ENCODE results near the gene EFL1. TPM values are rescaled to one million over a fixed set of nuclear protein-coding genes. Genes with fewer than 3 reads are reported as not detected.
"Not testable (repeated sequence)": the region's sequence is repeated elsewhere in the genome, so short reads cannot be mapped to it uniquely, and the experiment has no call there.

The EFL1 gene
- total RNA-seq = 10 to 100 TPM; 23.7 to 25.6 TPM

DNA sequence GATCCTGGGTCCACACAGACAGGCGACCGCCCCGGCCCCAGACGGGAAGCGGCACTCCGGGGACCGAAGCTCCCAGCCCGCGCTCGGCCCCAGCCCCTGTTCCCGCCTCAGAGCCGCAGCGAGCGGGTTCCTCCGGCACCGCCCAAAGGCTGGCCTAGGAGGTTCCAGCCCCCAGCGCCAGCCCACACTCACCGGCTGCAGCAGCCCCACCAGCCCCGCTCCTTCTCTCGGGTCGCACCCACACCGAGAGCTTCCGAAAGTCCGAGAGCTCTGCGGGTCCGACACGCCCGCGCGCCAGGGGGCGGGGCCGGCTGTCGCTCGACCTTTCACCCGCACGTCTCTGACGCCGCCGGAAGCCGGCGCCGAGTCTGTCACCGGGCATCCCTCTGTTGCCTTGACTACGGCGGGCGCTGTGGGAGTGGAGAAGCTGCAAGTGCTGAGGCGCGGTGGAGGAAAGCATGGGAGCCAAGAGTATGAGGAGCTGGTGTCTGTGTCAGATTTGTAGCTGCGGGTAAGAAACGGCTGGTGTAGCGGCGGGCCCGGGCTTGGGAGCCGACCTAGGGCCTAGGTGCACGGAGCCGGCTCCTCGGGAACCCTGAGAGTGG lies at the start of gene EFL1, which contains the start of gene SAXO2:
EFL1 (minus strand) TSS at position 313 of the 605 bp plus-strand sequence. CDS start 956 bp downstream, outside the sequence.
SAXO2 (plus strand) TSS at position 397 of the 605 bp plus-strand sequence; CDS start at position 459, 62 bp downstream.
- Mint-ChIP-seq H3K36me3 (ENCODE audit: low read depth) (peaks cover 9% of the 10 kb centered on the region), H3K27me3 (no peaks in the 10 kb centered on the region), H3K27ac (peak within 1 kb of the TSS; percentile 91), H3K4me3 (peak within 1 kb of the TSS; percentile 87), H3K9me3 (no peaks in the 10 kb centered on the region), H3K4me1 (ENCODE audit: low read depth) (peaks cover 27% of the 10 kb centered on the region)
- ChIA-PET CTCF (interaction anchor here (1.2 kb wide), 1 partner anchor 268 kb away, joined by 4 read pairs; no protein-coding TSS in a partner anchor), POLR2A (interaction anchor here (0.9 kb wide), 1 partner anchor 15 kb away, joined by 4 read pairs; no protein-coding TSS in a partner anchor)
- peak; percentile 97 for DNase-seq
- ATAC-seq = peak; percentile 92
- TF ChIP-seq, protein P1, sequence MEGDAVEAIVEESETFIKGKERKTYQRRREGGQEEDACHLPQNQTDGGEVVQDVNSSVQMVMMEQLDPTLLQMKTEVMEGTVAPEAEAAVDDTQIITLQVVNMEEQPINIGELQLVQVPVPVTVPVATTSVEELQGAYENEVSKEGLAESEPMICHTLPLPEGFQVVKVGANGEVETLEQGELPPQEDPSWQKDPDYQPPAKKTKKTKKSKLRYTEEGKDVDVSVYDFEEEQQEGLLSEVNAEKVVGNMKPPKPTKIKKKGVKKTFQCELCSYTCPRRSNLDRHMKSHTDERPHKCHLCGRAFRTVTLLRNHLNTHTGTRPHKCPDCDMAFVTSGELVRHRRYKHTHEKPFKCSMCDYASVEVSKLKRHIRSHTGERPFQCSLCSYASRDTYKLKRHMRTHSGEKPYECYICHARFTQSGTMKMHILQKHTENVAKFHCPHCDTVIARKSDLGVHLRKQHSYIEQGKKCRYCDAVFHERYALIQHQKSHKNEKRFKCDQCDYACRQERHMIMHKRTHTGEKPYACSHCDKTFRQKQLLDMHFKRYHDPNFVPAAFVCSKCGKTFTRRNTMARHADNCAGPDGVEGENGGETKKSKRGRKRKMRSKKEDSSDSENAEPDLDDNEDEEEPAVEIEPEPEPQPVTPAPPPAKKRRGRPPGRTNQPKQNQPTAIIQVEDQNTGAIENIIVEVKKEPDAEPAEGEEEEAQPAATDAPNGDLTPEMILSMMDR (IDR thresholded peaks at IDR 0.05) = no peak
- intact Hi-C loops (cut with micrococcal nuclease) = loop anchor here (10.0 kb wide), 1 partner anchor 72 kb away; no protein-coding TSS in a partner anchor

DNA sequence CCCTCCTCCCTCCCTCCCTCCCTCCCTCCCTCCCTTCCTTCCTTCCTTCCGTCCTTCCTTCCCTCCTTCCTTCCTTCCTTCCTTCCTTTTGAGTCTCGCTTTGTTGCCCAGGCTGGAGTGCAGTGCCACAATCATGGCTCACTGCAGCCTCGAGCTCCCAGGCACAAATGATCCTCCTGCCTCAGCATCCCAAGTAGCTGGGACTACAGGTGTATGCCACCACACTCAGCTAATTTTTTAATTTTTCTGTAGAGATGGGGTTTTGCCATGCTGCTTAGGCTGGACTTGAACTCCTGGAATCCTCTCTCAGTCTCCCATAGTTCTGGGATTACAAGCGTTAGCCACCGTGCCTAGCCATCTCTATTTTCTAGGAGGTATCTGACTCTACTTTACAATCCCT lies 48.8 kb upstream of the EFL1 start:
- H3K36me3 Mint-ChIP-seq (ENCODE audit: low read depth); intact Hi-C loops (cut with micrococcal nuclease); H3K9me3 Mint-ChIP-seq; H3K4me3 Mint-ChIP-seq; H3K4me1 Mint-ChIP-seq (ENCODE audit: low read depth); H3K27me3 Mint-ChIP-seq; CTCF ChIA-PET; DNase-seq; POLR2A ChIA-PET; H3K27ac Mint-ChIP-seq; ATAC-seq: not testable (repeated sequence)

DNA sequence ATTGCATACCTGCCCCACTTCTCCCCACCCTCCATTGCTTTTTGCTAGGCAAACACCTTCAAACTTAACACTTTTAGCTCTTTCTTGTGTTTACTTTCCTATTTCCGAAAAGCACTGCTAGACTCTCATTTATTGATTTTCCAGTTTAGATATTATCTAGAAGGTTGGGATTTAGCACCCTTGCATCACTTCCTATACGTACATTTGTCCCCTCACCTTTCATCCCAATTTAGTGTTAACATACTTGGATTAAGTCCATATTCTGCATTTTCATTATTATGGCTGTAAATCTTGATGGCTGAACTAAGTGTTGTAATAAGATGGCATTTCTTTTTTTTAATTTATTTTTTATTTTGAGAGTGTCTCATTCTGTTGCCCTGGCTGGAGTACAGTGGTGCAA lies 47.3 kb upstream of the EFL1 start:
- ChIA-PET POLR2A (no interaction called here), CTCF (interaction anchor here (1.1 kb wide), 1 partner anchor 201 kb away, joined by 3 read pairs; no protein-coding TSS in a partner anchor)
- no peak overlapping the region for H3K27ac Mint-ChIP-seq
- TF ChIP-seq, protein P1 (IDR thresholded peaks at IDR 0.05) = no peak
- peaks cover 5% of the 10 kb centered on the region for H3K4me1 Mint-ChIP-seq (ENCODE audit: low read depth)
- no peaks in the 10 kb centered on the region for H3K36me3 Mint-ChIP-seq (ENCODE audit: low read depth)
- H3K4me3 Mint-ChIP-seq = no peak overlapping the region
- intact Hi-C loops (cut with micrococcal nuclease) = no loop called here
- no peaks in the 10 kb centered on the region for H3K27me3 Mint-ChIP-seq
- ATAC-seq (no peak), DNase-seq (no peak)
- no peaks in the 10 kb centered on the region for H3K9me3 Mint-ChIP-seq

DNA sequence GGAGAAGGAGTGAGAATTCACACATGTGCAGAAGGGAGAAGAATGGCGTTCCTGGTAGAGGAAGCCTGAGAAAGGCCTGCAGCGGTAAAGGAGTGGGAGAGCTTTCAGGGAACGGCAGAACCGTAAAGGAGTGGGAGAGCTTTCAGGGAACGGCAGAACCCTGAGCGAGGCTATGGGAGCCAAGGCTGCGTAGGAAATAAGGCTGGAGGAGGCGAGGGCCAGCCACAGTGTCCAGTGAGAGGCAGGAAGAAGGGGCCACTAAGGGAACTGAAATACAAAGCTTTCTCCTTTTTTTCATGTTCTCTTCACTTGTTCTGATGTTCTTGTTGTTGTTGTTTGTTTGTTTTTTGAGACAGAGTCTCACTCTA lies 45.2 kb upstream of the EFL1 start:
- POLR2A ChIA-PET = no interaction called here
- ATAC-seq = no peak
- TF ChIP-seq, protein P1 (IDR thresholded peaks at IDR 0.05) = no peak
- no peak for DNase-seq
- no peaks in the 10 kb centered on the region for H3K27me3 Mint-ChIP-seq
- CTCF ChIA-PET = no interaction called here
- no peaks in the 10 kb centered on the region for H3K36me3 Mint-ChIP-seq (ENCODE audit: low read depth)
- H3K4me3 Mint-ChIP-seq = no peak overlapping the region
- peaks cover 6% of the 10 kb centered on the region for H3K4me1 Mint-ChIP-seq (ENCODE audit: low read depth)
- H3K9me3 Mint-ChIP-seq = no peaks in the 10 kb centered on the region
- no peak overlapping the region for H3K27ac Mint-ChIP-seq
- intact Hi-C loops (cut with micrococcal nuclease) = no loop called here

DNA sequence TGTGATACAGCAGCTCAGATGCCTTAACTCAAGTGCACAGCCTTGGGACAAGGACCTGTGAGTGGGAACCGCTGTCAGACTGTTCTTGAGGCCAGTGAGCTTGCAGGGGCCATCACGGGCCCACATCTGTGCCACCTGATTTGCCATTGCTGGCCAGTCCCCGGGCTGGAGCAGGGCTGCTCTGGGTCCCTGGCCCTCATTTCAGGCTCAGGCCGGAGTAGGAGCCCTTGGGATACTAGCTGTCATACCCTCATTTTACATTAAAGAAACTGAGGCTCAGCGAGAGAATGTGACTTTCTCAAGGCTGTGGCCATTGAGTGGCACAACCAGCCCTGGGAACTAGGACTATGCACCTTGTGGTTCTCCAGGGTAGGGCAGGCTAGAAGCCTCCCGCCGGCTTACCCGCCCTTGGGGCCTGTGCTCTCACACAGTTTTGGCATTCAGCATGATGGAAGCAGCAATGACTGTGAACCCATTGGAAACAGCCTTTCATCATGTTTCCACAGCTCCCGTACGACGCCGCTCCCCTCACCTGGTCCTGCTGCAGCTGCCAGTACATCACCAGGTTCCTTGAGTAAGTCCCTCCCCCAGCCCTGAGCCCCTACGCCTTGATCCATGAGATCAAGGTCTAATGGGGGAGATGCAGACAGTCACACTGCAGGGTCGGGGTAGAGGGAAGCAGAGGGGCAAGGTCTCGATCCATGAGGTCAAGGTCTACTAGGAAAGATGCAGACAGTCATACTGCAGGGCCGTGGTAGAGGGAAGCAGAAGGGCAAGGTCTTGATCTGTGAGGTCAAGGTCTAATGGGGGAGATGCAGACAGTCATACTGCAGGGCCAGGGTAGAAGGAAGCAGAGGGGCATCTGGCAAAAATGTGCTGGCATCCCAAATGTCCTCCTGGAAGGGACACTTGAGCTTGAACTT lies 44.5 kb upstream of the EFL1 start:
- CTCF ChIA-PET = no interaction called here
- Mint-ChIP-seq H3K9me3 (no peaks in the 10 kb centered on the region), H3K36me3 (ENCODE audit: low read depth) (no peaks in the 10 kb centered on the region), H3K27me3 (no peaks in the 10 kb centered on the region), H3K27ac (no peak overlapping the region), H3K4me3 (no peak overlapping the region), H3K4me1 (ENCODE audit: low read depth) (peaks cover 6% of the 10 kb centered on the region)
- intact Hi-C loops (cut with micrococcal nuclease) = no loop called here
- ATAC-seq = no peak
- TF ChIP-seq, protein P1 (IDR thresholded peaks at IDR 0.05) = no peak
- DNase-seq = no peak
- POLR2A ChIA-PET = no interaction called here
